Measurements from ENCODE around the gene CUX1.

The CUX1 gene

DNA sequence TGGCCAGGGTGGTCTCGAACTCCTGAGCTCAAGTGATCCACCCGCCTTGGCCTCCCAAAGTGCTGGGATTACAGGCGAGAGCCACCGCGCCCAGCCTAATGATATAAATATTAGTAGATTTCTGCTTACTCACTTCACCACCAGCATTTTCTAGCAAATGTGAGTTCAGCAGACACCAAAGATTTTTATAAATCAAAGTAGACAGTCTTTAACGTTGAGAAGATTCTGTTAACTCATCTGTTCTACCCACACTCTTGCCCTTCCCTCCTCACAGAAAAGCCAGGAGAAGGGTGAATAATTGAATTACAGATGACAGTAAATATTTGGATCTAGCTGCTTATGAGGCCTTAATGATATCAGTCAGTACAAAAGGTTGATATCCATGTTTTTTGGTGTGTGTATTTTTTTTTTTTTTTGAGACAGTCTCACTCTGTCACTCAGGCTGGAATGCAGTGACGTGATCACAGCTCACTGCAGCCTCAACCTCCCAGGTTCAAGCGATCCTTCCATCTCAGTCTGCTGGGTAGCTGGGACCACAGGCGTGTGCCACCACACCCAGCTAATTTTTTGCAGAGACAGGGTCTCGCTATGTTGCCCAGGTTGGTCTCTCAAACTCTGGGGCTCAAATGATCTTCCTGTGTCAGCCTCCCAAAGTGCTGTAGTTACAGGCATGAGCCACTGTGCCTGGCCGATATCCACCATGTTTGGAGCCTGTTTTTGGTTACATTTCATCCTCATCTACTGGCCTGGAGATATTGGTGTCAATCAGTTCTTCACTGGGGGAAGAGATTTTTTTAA is 120.5 kb downstream of the CUX1 start:
- DNase-seq (ENCODE audit: low read depth in 2 of 2): no peak

DNA sequence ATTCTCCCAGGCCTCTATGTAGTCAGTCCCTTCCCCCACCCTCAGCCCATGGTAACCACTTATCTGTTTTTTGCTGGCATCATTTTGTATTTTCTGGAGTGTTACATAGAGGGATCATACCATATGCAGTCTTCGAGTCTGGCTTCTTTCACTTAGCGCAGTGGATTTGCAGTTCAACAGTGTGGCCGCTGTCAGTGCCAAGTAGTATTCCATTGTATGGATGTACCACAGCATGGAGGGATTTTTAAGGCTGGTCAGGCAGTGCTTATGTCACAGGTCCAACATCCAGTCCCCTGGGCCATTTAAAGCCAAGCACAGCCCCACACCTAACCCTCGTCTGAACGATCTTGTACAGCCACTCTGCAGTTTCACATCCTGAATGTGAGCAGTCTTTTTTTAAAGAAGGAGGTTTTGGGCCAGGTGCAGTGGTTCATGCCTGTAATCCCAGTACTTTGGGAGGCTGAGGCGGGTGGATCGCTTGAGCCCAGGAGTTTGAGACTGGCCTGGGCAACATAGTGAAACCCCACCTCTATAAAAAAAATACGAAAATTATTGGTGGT is 121.8 kb downstream of the CUX1 start:
- no peak for DNase-seq (ENCODE audit: low read depth in 2 of 2)

GRCh38 chr7:101940151-101940550 is 122.7 kb downstream of the CUX1 start:
- DNase-seq (ENCODE audit: low read depth in 2 of 2): no peak

DNA sequence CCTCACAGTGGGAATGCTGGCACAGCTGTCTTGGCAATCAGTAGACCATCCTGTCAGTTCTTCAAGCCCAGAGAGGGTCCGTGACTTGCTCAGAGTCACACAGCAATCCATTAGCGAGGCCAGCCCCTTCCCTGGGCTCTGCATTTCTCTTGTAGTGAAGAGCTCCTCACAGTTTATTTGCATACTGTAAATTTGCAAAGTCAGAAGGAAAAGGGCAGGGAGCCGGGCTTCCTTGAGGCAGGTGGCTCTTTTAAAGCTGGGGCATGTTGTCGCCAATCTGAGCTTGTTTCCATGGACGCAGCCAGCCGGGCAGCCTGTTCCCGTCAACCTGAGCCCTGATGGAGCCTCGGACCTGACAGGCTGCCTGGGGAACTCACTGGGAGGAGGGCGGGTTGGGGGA is 123.4 kb downstream of the CUX1 start:
- DNase-seq (ENCODE audit: low read depth in 2 of 2): no peak

GRCh38 chr7:101941481-101942383 is 124.3 kb downstream of the CUX1 start:
- DNase-seq (ENCODE audit: low read depth in 2 of 2): no peak

- no peak for DNase-seq (ENCODE audit: low read depth in 2 of 2)
Measured at GRCh38 chr7:101942603-101943210, 125.3 kb downstream of the CUX1 start.

DNA sequence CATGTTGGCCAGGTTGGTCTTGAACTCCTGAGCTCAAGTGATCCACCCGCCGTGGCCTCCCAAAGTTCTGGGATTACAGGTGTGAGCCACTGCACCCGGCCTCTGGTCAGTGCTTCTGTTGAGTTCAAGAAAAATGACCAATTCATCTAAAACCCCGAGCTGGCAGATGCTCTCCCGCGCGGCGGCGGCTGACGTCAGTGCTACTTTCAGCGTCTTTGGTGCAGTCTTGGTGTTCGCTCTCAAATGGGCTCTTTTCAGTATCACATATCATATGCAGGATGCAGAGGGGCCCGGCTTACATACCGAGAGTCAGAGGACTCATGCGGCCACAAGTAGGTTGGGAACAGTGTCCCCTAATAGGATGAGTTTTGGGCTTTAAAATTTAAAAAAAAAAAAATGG is 125.9 kb downstream of the CUX1 start:
- DNase-seq (ENCODE audit: low read depth in 2 of 2): no peak

- no peak for DNase-seq (ENCODE audit: low read depth in 2 of 2)
Measured at GRCh38 chr7:101943889-101944600, 126.6 kb downstream of the CUX1 start.

- DNase-seq (ENCODE audit: low read depth in 2 of 2): no peak
Measured at GRCh38 chr7:101944611-101945010, 127.2 kb downstream of the CUX1 start.

DNA sequence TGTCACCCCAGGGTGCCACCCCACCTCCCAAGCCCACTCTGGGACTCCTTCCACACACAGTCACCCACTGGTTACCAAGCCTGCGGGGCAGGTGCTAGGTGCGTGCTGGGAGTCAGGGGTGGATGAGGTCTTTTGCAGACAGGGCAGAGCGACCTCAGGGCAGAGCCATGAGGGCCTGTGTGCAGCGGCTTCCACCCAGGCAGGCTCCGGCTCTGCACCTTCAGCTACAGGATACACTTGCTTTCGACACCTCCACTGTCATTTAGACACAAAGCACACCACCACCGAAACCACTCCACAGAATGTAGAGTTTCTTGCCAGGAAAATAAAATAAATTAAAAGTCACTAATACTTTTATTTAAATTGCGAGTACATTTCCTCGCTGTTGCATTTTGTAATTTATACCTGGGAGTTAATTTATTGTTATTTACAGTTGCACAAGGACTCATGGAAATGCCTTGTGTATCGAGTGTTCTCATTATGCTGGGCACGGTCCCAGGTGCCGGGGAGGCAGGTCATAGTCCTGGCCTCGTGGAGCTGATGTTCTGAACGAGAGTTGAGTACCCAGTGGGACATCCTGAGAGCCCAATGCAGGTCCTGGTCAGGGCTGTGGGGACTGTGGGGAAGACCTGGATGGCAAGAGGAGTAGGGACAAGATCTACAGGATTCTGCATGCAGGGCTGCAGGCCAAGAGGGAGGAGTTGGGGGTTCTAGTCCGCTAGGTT is 127.8 kb downstream of the CUX1 start:
- DNase-seq (ENCODE audit: low read depth in 2 of 2): no peak

- no peak for DNase-seq (ENCODE audit: low read depth in 2 of 2)
Measured at GRCh38 chr7:101947899-101948298, 130.5 kb downstream of the CUX1 start.

DNA sequence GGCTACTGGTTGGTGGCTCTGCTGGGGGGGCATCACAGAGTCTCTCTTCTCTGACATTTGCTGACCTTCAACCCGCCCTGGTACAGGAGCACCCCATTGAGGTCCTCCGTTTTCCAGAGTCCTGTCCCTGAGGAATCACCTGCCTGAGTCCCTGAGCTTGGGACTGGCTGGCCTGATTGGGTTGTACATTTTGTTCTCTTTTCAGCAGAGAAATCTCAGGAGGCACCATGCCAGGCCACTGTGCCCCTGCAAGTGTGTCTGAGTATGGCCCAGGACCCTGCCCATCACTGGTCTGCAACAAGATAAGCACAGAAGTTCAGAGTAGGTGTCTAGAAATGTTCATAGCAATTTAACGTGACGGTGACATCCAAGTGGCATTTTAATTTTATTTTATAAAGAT is 131.2 kb downstream of the CUX1 start:
- no peak for DNase-seq (ENCODE audit: low read depth in 2 of 2)

DNA sequence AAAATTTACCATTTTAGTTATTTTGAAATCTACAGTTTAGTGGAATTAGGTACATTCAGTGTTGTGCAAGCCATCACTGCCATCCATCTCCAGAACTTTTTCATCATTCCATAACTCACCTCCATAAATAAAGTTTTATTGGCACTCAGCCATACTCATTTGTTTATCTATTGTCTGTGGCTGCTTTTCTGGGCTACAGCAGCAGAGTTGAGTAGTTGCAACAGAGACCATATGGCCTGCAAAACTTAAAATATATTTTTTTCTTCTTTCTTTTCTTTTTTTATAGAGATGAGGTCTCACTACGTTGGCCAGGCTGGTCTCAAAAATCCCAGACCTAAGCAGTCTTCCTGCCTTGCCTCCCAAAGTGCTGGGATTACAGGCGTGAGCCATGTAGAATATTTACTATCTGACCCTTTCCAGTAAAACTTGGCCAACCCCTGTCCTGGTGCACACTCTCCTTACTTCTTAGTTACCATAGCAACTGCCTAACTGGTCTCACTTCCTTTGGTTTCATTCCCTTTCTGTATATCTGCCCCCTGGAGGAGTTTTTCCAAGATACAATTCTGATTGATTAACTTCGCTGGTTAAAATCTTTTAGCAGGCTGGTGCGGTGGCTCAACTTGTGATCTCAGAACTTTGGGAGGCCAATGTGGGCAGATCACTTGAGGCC is 133.2 kb downstream of the CUX1 start:
- no peak for DNase-seq (ENCODE audit: low read depth in 2 of 2)

GRCh38 chr7:101951757-101952156 is 134.3 kb downstream of the CUX1 start:
- DNase-seq (ENCODE audit: low read depth in 2 of 2): no peak

- DNase-seq (ENCODE audit: low read depth in 2 of 2): no peak
Measured at GRCh38 chr7:101952355-101953247, 135.2 kb downstream of the CUX1 start.

GRCh38 chr7:101953248-101953819 is 135.9 kb downstream of the CUX1 start:
- DNase-seq (ENCODE audit: low read depth in 2 of 2): no peak

GRCh38 chr7:101954499-101954898 is 137.1 kb downstream of the CUX1 start:
- no peak for DNase-seq (ENCODE audit: low read depth in 2 of 2)

DNA sequence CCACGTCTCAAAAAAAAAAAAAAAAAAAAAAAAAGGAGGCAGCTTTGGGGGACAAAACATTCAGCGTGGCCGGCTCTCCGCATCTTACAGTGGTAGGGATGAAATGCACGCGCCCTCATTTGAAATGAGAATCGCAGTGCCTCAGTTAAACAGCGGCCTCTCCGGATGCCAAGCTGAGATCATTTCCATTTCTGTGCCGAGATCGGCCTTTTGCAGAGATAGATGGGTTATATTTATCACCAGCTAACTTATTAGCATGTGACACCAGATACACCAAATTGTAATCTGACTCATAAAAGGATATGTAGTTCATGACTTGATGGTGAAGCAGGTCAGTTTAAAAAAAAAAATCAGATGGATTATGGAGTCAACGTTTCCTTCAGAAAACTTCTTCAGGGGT is 138.7 kb downstream of the CUX1 start:
- DNase-seq (ENCODE audit: low read depth in 2 of 2): no peak

All from stimulated activated CD8-positive, alpha-beta memory T cell treated with anti-CD3 and anti-CD28 coated beads, Interleukin-7, amount 100 ng/mL, for 4 hours (primary cell).